Measurements from ENCODE around the gene RASGRP3. TPM values are rescaled to one million over a fixed set of nuclear protein-coding genes. Genes with fewer than 3 reads are reported as not detected.

RASGRP3 gene
- polyA plus RNA-seq, 2 of the 4 experiments (the other 2 are of a cell fraction) = 1.5 to 1.7 TPM

- Histone ChIP-seq H3K27ac (no peak overlapping the region), H3K4me3 (no peak overlapping the region), H3K4me2 (no peak overlapping the region), H3K4me1 (0 out of 3 replicates have a peak, but pooled peaks cover 2% of the 10 kb centered on the region), H3K9me3 (no peaks in the 10 kb centered on the region)
- ChIA-PET POLR2A (no interaction called here), CTCF (interaction anchor here (1.2 to 1.6 kb wide), 4 partner anchors 9 to 166 kb away, joined by 4 to 5 read pairs (median 4); no protein-coding TSS in a partner anchor)
- 94% methylated on average over 5 of the region's 5 CpGs for WGBS (ENCODE audit: missing lambda C conversion rate)
- DNase-seq (ENCODE audit: low read depth in 1 of 2, low spot score in 1 of 2) (no peak), ATAC-seq (no peak), FAIRE-seq (no peak)
- TF ChIP-seq POLR2A (IDR thresholded peaks at IDR 0.05; ENCODE audit: low read length) = no peak
- TF ChIP-seq TP53 (CRISPR knock-in tag; IDR thresholded peaks at IDR 0.05) = no peak
- TF ChIP-seq EHF (CRISPR knock-in tag; IDR thresholded peaks at IDR 0.05) = no peak
- no peak for TF ChIP-seq NR3C1 (IDR thresholded peaks at IDR 0.05)
- TF ChIP-seq HOXA7 (CRISPR knock-in tag; IDR thresholded peaks at IDR 0.05) = no peak
- no peak for TF ChIP-seq E2F6 (IDR thresholded peaks at IDR 0.05; ENCODE audit: borderline replicate concordance, low read depth)
- TF ChIP-seq PHF8 (IDR thresholded peaks at IDR 0.05; ENCODE audit: borderline replicate concordance, low read depth) = no peak
- no peak for TF ChIP-seq ZNF302 (CRISPR knock-in tag; IDR thresholded peaks at IDR 0.05)
- TF ChIP-seq PBX3 (IDR thresholded peaks at IDR 0.05) = no peak
- TF ChIP-seq KDM5A (IDR thresholded peaks at IDR 0.05) = no peak
- no peak for TF ChIP-seq POLR2AphosphoS2 (conservative IDR thresholded peaks at IDR 0.05; ENCODE audit: low read length)
- no peak for TF ChIP-seq ATOH8 (CRISPR knock-in tag; IDR thresholded peaks at IDR 0.05; ENCODE audit: low read depth)
- TF ChIP-seq ZFP36 (IDR thresholded peaks at IDR 0.05; ENCODE audit: borderline replicate concordance, partially characterized antibody) = no peak
- TF ChIP-seq FOSB (CRISPR knock-in tag; IDR thresholded peaks at IDR 0.05) = no peak
- TF ChIP-seq CTCF (IDR thresholded peaks at IDR 0.05) = no peak
- TF ChIP-seq EHMT2 (IDR thresholded peaks at IDR 0.05; ENCODE audit: low read depth) = no peak
- no peak for TF ChIP-seq HDAC2 (IDR thresholded peaks at IDR 0.05)
Measured at GRCh38 chr2:33579227-33579626, 102.8 kb downstream of the RASGRP3 start.

GRCh38 chr2:33581872-33582271 is 105.4 kb downstream of the RASGRP3 start:
- FAIRE-seq = no peak
- ChIA-PET POLR2A (no interaction called here), CTCF (interaction anchor here (1.2 to 3.6 kb wide), 8 partner anchors 10 to 293 kb away, joined by 3 to 20 read pairs (median 6); partner anchors contain the start of gene RASGRP3)

More at GRCh38 chr2:33581872-33582271, 105.4 kb downstream of the RASGRP3 start:
- ATAC-seq = no peak
- no peaks in the 10 kb centered on the region for H3K9me3 ChIP-seq
- 93% methylated on average over 5 of the region's 5 CpGs for WGBS (ENCODE audit: missing lambda C conversion rate)
- TF ChIP-seq CBX8 (IDR thresholded peaks at IDR 0.05) (no peak), ZFP36 (IDR thresholded peaks at IDR 0.05; ENCODE audit: borderline replicate concordance, partially characterized antibody) (no peak), KDM1A (IDR thresholded peaks at IDR 0.05; ENCODE audit: low read depth) (no peak), NFE2L2 (conservative IDR thresholded peaks at IDR 0.05; ENCODE audit: low read length) (no peak), POLR2A (IDR thresholded peaks at IDR 0.05; ENCODE audit: low read length) (no peak), CHD2 (IDR thresholded peaks at IDR 0.05; ENCODE audit: low read length, partially characterized antibody) (no peak), CEBPB (IDR thresholded peaks at IDR 0.05) (no peak), TP53 (CRISPR knock-in tag; IDR thresholded peaks at IDR 0.05) (no peak), NPAS2 (CRISPR knock-in tag; IDR thresholded peaks at IDR 0.05; ENCODE audit: borderline replicate concordance) (no peak), RFX5 (IDR thresholded peaks at IDR 0.05) (no peak), PBX3 (IDR thresholded peaks at IDR 0.05) (no peak), FOSL2 (IDR thresholded peaks at IDR 0.05) (no peak), FOSL2 (CRISPR knock-in tag; IDR thresholded peaks at IDR 0.05) (no peak), EP300 (IDR thresholded peaks at IDR 0.05) (no peak), BCL3 (IDR thresholded peaks at IDR 0.05) (no peak), HEYL (CRISPR knock-in tag; IDR thresholded peaks at IDR 0.05) (no peak)
- no peaks in the 10 kb centered on the region for H3K4me1 ChIP-seq
- H3K27ac ChIP-seq = no peak overlapping the region
- DNase-seq (ENCODE audit: low read depth in 1 of 2, low spot score in 1 of 2) = no peak
- H3K4me3 ChIP-seq = no peak overlapping the region
- no peak overlapping the region for H3K4me2 ChIP-seq
